Neural progenitor cell (in vitro differentiated cells): ENCODE data around the gene GABRG3. TPM values are rescaled to one million over a fixed set of nuclear protein-coding genes. Genes with fewer than 3 reads are reported as not detected.

Source experiments
- DNase-seq: peaks from one replicate; pipeline ENCODE4 v3.0.0-alpha.2; 2016; ENCODE audit warnings: low spot score
- H2AFZ ChIP-seq: fragments of 200-600 bp; sonication (generic); replicated peaks from 2 replicates; pipeline ENCODE4 v1.6.1; 2016; ENCODE audit warnings: antibody characterized with exemption
- H3F3A ChIP-seq: fragments of 200-600 bp; sonication (generic); 2 replicates; pipeline ENCODE4 v1.6.1; 2016; ENCODE audit warnings: antibody characterized with exemption, low read depth
- H3K27ac ChIP-seq: fragments of 200-600 bp; sonication (generic); 2 replicates; pipeline ENCODE4 v1.5.1; 2016; ENCODE audit warnings: mild to moderate bottlenecking
- H3K27me3 ChIP-seq: fragments of 200-600 bp; sonication (generic); 2 replicates; pipeline ENCODE4 v1.6.1; 2016; ENCODE audit warnings: mild to moderate bottlenecking, moderate library complexity
- H3K36me3 ChIP-seq: fragments of 200-600 bp; sonication (generic); 2 replicates; pipeline ENCODE4 v1.5.1; 2016
- H3K4me1 ChIP-seq: fragments of 200-600 bp; sonication (generic); 2 replicates; pipeline ENCODE4 v1.6.1; 2016; ENCODE audit warnings: mixed run types
- H3K4me2 ChIP-seq: fragments of 200-600 bp; sonication (generic); 2 replicates; pipeline ENCODE4 v1.6.1; 2016
- H3K4me3 ChIP-seq: fragments of 200-600 bp; sonication (generic); 2 replicates; pipeline ENCODE4 v1.5.1; 2016
- H3K79me2 ChIP-seq: fragments of 200-600 bp; sonication (generic); 2 replicates; pipeline ENCODE4 v1.6.1; 2016; ENCODE audit warnings: low read depth
- H3K9ac ChIP-seq: fragments of 200-600 bp; sonication (generic); 2 replicates; pipeline ENCODE4 v1.6.1; 2016
- H3K9me3 ChIP-seq: fragments of 200-600 bp; sonication (generic); 2 replicates; pipeline ENCODE4 v1.5.1; 2016; ENCODE audit warnings: low read depth
- H4K20me1 ChIP-seq: fragments of 200-600 bp; sonication (generic); 2 replicates; pipeline ENCODE4 v1.6.1; 2016; ENCODE audit warnings: low read depth
- H3K27ac Mint-ChIP-seq: 3 replicates; pipeline ENCODE4 v1.8.0; 2021; ENCODE audit warnings: mixed read lengths
- H3K27me3 Mint-ChIP-seq: 2 replicates; pipeline ENCODE4 v1.8.0; 2022; ENCODE audit warnings: low read depth, mild to moderate bottlenecking, inconsistent platforms, moderate library complexity, mixed read lengths; ENCODE audit not compliant: insufficient read depth
- H3K36me3 Mint-ChIP-seq: 3 replicates; pipeline ENCODE4 v1.8.0; 2021; ENCODE audit warnings: mixed read lengths
- H3K4me1 Mint-ChIP-seq: 3 replicates; pipeline ENCODE4 v1.8.0; 2021; ENCODE audit warnings: mixed read lengths
- H3K4me3 Mint-ChIP-seq: 3 replicates; pipeline ENCODE4 v1.8.0; 2021; ENCODE audit warnings: mild to moderate bottlenecking, moderate library complexity, mixed read lengths
- H3K9me3 Mint-ChIP-seq: 3 replicates; pipeline ENCODE4 v1.8.0; 2020; ENCODE audit warnings: mixed read lengths
- EZH2 ChIP-seq: fragments of 200-600 bp; sonication (generic); IDR thresholded peaks from 2 replicates; pipeline ENCODE4 v1.6.1; 2017; ENCODE audit warnings: antibody characterized with exemption, mild to moderate bottlenecking, moderate library complexity
- EZH2phosphoT487 ChIP-seq: fragments of 200-600 bp; sonication (generic); IDR thresholded peaks from 2 replicates; pipeline ENCODE4 v1.6.1; 2017; ENCODE audit warnings: antibody characterized with exemption
- total RNA-seq: library from RNA; depleted of rRNA; stranded (reverse); fragments of >200 nt; gene quantifications from 2 replicates; pipeline ENCODE4 v1.2.3, GENCODE V29; 2015; ENCODE audit warnings: low replicate concordance
- TF ChIP-seq, protein P1 (sequence below): fragments of 200-600 bp; sonication (generic); IDR thresholded peaks from 2 replicates; pipeline ENCODE4 v1.5.1; 2017; ENCODE audit warnings: antibody characterized with exemption, mild to moderate bottlenecking

GABRG3 gene
- total RNA-seq, 1 donor from 2014 or later = 3.4 TPM

DNA sequence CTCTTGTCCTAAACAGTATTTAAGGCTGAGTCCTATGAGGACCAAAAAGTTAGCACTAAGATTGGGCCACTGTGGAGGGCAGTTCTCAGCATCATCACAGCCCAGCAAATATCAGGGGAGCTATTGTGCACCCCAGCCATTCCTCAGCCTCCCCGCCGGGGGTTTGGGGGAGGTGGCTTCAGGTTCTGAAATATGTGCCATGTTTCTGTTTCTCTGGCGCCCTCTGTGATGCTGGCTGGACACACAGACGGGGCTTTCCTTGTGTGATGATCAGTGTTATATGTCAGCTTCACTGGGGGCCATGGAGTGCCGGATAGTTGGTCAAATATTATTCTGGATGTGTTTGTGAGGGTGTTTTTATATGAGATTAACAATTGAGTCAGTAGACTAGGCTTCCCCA is 106.8 kb downstream of the GABRG3 start:
- no peak overlapping the region for H3K9ac ChIP-seq
- H3K79me2 ChIP-seq = no peaks in the 10 kb centered on the region
- no peaks in the 10 kb centered on the region for H3F3A ChIP-seq
- peaks cover 9% of the 10 kb centered on the region for H3K27me3 Mint-ChIP-seq
- H3K4me1 ChIP-seq = peaks cover 6% of the 10 kb centered on the region
- H2AFZ ChIP-seq = no peak overlapping the region
- H3K36me3 ChIP-seq = no peaks in the 10 kb centered on the region
- H3K27ac ChIP-seq = no peak overlapping the region
- H3K4me1 Mint-ChIP-seq = peaks cover 14% of the 10 kb centered on the region
- no peaks in the 10 kb centered on the region for H4K20me1 ChIP-seq
- H3K27ac Mint-ChIP-seq = no peak overlapping the region
- H3K4me3 ChIP-seq = no peak overlapping the region
- H3K4me3 Mint-ChIP-seq = no peak overlapping the region
- no peak for DNase-seq
- no peaks in the 10 kb centered on the region for H3K36me3 Mint-ChIP-seq
- no peaks in the 10 kb centered on the region for H3K27me3 ChIP-seq
- no peaks in the 10 kb centered on the region for H3K9me3 Mint-ChIP-seq
- TF ChIP-seq EZH2 (no peak), EZH2phosphoT487 (no peak)
- TF ChIP-seq, protein P1, sequence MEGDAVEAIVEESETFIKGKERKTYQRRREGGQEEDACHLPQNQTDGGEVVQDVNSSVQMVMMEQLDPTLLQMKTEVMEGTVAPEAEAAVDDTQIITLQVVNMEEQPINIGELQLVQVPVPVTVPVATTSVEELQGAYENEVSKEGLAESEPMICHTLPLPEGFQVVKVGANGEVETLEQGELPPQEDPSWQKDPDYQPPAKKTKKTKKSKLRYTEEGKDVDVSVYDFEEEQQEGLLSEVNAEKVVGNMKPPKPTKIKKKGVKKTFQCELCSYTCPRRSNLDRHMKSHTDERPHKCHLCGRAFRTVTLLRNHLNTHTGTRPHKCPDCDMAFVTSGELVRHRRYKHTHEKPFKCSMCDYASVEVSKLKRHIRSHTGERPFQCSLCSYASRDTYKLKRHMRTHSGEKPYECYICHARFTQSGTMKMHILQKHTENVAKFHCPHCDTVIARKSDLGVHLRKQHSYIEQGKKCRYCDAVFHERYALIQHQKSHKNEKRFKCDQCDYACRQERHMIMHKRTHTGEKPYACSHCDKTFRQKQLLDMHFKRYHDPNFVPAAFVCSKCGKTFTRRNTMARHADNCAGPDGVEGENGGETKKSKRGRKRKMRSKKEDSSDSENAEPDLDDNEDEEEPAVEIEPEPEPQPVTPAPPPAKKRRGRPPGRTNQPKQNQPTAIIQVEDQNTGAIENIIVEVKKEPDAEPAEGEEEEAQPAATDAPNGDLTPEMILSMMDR = peak; percentile 22
- H3K4me2 ChIP-seq = no peak overlapping the region
- no peaks in the 10 kb centered on the region for H3K9me3 ChIP-seq

DNA sequence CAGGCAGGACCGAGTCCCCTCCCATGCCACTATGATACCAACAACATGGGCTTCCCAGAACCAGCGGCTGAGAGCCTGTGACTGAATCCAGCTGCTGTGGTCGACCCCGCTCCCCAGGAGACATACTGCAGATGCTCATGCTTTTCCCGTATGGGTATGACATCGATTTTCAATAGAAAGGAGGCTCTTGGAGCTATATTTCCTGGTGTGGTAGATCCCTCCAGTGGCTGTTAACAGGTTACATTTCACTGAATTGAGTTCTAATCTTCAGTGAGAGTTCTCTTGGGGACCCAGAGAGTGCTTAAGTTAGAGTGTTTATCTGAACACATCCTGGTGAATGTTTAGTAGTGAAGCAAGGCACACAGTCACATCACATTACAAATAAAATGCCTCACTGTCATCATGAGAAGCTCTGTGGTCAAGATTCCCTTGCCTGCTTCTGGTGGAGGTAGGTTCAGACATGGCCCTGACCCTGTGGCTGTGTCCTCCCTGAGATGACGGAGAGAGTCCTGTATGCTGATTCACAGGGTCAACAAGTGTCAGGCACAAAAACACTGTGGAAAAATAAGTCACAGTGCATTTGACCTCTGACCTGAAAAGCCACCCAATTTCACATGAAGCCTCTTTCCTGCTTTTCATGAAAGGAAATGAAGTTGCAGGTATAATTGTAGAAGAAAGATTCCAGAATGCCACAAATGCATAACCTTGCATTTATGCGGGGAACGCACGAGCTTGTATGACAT is 110.9 kb downstream of the GABRG3 start:
- no peak overlapping the region for H3K4me3 ChIP-seq
- Mint-ChIP-seq H3K27me3 (peaks cover 9% of the 10 kb centered on the region), H3K9me3 (no peaks in the 10 kb centered on the region), H3K27ac (no peak overlapping the region), H3K36me3 (no peaks in the 10 kb centered on the region), H3K4me1 (peaks cover 34% of the 10 kb centered on the region), H3K4me3 (no peak overlapping the region)
- H3K79me2 ChIP-seq = no peaks in the 10 kb centered on the region
- H3K4me2 ChIP-seq = no peak overlapping the region
- no peaks in the 10 kb centered on the region for H3K9me3 ChIP-seq
- no peaks in the 10 kb centered on the region for H3K36me3 ChIP-seq
- no peak overlapping the region for H3K27ac ChIP-seq
- H3K4me1 ChIP-seq = peaks cover 15% of the 10 kb centered on the region
- TF ChIP-seq EZH2 = no peak
- TF ChIP-seq EZH2phosphoT487 = no peak
- TF ChIP-seq, protein P1 = no peak
- no peak overlapping the region for H3K9ac ChIP-seq
- H3K27me3 ChIP-seq = no peaks in the 10 kb centered on the region
- no peaks in the 10 kb centered on the region for H3F3A ChIP-seq
- no peak for DNase-seq
- no peaks in the 10 kb centered on the region for H4K20me1 ChIP-seq
- H2AFZ ChIP-seq = no peak overlapping the region

DNA sequence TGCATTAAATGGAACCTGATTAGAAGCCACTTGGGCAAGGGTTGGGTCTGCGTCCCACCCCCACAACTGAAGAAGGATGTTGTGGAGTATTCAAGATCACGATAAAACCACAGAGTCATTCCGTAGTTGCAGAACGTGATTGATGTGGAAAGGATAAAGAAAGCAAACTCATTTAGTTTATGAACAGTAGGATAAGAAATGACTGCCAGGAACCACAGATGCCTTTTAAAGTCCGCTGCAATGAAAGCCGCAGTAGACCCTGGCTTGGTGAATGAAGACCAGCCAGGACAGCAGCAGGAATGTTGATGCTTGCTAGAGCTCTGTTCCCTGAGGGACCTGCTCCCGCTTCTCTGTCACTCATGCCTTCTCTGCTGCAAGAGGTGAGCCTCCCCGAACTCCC is 111.5 kb downstream of the GABRG3 start:
- Histone ChIP-seq H3K4me3 (no peak overlapping the region), H3K4me2 (no peak overlapping the region), H4K20me1 (no peaks in the 10 kb centered on the region), H3K79me2 (no peaks in the 10 kb centered on the region), H3K27ac (no peak overlapping the region), H3F3A (no peaks in the 10 kb centered on the region), H3K36me3 (no peaks in the 10 kb centered on the region), H3K27me3 (no peaks in the 10 kb centered on the region), H3K4me1 (peaks cover 12% of the 10 kb centered on the region), H2AFZ (no peak overlapping the region), H3K9me3 (no peaks in the 10 kb centered on the region), H3K9ac (no peak overlapping the region)
- no peak overlapping the region for H3K4me3 Mint-ChIP-seq
- no peaks in the 10 kb centered on the region for H3K9me3 Mint-ChIP-seq
- no peak for TF ChIP-seq EZH2
- TF ChIP-seq, protein P1 = no peak
- no peak for TF ChIP-seq EZH2phosphoT487
- H3K27me3 Mint-ChIP-seq = peaks cover 9% of the 10 kb centered on the region
- no peaks in the 10 kb centered on the region for H3K36me3 Mint-ChIP-seq
- peaks cover 33% of the 10 kb centered on the region for H3K4me1 Mint-ChIP-seq
- no peak for DNase-seq
- H3K27ac Mint-ChIP-seq = no peak overlapping the region
